ENCODE results near the gene CAMK1G. TPM values are rescaled to one million over a fixed set of nuclear protein-coding genes. Genes with fewer than 3 reads are reported as not detected.

CAMK1G gene
- polyA plus RNA-seq, 1 of the 3 experiments (the other 2 are of a cell fraction) = 15.1 TPM

DNA sequence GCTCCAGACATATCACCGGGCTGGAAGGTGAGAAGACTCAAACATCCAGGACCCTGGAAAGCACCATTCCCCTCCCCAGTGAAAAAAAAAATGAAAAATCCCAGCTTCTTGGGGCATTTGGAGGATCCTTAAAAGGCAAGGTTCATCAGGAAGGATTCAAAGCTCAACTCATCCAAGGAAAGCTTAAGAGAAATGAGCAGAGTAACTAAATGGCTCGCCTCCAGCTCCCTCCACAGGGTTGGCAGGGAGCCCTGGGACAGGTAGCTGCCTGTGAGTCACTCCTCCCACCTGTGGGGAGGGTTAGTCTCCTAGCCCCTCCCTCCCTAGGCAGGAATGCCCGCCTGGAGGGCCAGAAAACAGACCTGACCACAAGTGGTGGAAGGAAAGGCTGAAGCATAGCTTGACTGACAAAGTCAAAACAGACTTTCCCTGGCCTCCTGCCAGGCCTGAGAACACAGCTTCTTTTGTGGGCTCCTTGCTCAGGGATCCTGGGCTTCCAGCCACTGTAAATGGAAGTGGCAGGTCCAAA lies 69.4 kb downstream of the CAMK1G start:
- 76% methylated on average over 2 of the region's 3 CpGs for WGBS (ENCODE audit: low lambda C conversion rate)
- Histone ChIP-seq H3K36me3 (replicated peaks in 1 of 2; ENCODE audit: control insufficient read depth in 1 of 2, insufficient read depth in 2 of 2, low read length in 1 of 2) (no peaks in the 10 kb centered on the region), H3K4me2 (peak overlapping the region; percentile 42; the same call in 1 of the 2 replicates), H3K9ac (no peak overlapping the region), H3K4me1 (ENCODE audit: control insufficient read depth in 1 of 2, insufficient read depth in 2 of 2, low read depth in 1 of 2, low read length in 1 of 2) (peaks cover 38 to 47% of the 10 kb centered on the region in 2 experiments), H2AFZ (ENCODE audit: low read depth) (no peak overlapping the region), H3K4me3 (ENCODE audit: low read depth in 2 of 2, low read length in 1 of 2) (no peak overlapping the region), H3K9me2 (no peaks in the 10 kb centered on the region), H3K9me3 (no peaks in the 10 kb centered on the region), H3K27ac (ENCODE audit: low read depth in 2 of 2, low read length in 1 of 2) (peak overlapping the region; percentile 64 to 69), H3F3A (replicated peaks; ENCODE audit: insufficient read depth) (peaks cover 33% of the 10 kb centered on the region), H4K20me1 (ENCODE audit: insufficient read depth) (no peaks in the 10 kb centered on the region), H3K79me2 (ENCODE audit: insufficient read depth) (no peaks in the 10 kb centered on the region), H3K27me3 (ENCODE audit: insufficient read depth) (no peaks in the 10 kb centered on the region)
- no peak for DNase-seq
- CTCF ChIA-PET = interaction anchor here (0.8 to 1.5 kb wide), 7 partner anchors 16 to 170 kb away, joined by 3 to 5 read pairs (median 3); no protein-coding TSS in a partner anchor
- POLR2A ChIA-PET = no interaction called here
- TF ChIP-seq RXRA (IDR thresholded peaks at IDR 0.05; ENCODE audit: borderline replicate concordance, low read depth) (peak; percentile 27; the same call in 1 of the 2 replicates), TCF12 (IDR thresholded peaks at IDR 0.05) (peak; percentile 86), RFX5 (IDR thresholded peaks at IDR 0.05; ENCODE audit: low read length) (no peak), JUND (IDR thresholded peaks at IDR 0.05) (peak; percentile 57; the same call in 1 of the 2 replicates), SMC3 (IDR thresholded peaks at IDR 0.05; ENCODE audit: low read depth, low read length) (no peak), NFIC (IDR thresholded peaks at IDR 0.05; ENCODE audit: borderline replicate concordance) (peak; percentile 90), POLR2AphosphoS5 (IDR thresholded peaks at IDR 0.05; ENCODE audit: low read depth, low read length) (no peak), FOSL2 (IDR thresholded peaks at IDR 0.05; ENCODE audit: borderline replicate concordance, low read depth) (peak; percentile 59; the same call in 1 of the 2 replicates), EP300 (IDR thresholded peaks at IDR 0.05; ENCODE audit: borderline replicate concordance in 1 of 2, low read depth in 1 of 2, low read length in 1 of 2) (peak in 1 of 2 experiments; percentile 74; a peak in 2 of 4 replicates), TEAD4 (IDR thresholded peaks at IDR 0.05; ENCODE audit: borderline replicate concordance, insufficient read depth) (peak; percentile 52; the same call in 1 of the 2 replicates)
- TF ChIP-seq, protein P1, sequence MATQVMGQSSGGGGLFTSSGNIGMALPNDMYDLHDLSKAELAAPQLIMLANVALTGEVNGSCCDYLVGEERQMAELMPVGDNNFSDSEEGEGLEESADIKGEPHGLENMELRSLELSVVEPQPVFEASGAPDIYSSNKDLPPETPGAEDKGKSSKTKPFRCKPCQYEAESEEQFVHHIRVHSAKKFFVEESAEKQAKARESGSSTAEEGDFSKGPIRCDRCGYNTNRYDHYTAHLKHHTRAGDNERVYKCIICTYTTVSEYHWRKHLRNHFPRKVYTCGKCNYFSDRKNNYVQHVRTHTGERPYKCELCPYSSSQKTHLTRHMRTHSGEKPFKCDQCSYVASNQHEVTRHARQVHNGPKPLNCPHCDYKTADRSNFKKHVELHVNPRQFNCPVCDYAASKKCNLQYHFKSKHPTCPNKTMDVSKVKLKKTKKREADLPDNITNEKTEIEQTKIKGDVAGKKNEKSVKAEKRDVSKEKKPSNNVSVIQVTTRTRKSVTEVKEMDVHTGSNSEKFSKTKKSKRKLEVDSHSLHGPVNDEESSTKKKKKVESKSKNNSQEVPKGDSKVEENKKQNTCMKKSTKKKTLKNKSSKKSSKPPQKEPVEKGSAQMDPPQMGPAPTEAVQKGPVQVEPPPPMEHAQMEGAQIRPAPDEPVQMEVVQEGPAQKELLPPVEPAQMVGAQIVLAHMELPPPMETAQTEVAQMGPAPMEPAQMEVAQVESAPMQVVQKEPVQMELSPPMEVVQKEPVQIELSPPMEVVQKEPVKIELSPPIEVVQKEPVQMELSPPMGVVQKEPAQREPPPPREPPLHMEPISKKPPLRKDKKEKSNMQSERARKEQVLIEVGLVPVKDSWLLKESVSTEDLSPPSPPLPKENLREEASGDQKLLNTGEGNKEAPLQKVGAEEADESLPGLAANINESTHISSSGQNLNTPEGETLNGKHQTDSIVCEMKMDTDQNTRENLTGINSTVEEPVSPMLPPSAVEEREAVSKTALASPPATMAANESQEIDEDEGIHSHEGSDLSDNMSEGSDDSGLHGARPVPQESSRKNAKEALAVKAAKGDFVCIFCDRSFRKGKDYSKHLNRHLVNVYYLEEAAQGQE (IDR thresholded peaks at IDR 0.05; ENCODE audit: low read depth, low read length) = peak; percentile 89
- TF ChIP-seq, protein P2, sequence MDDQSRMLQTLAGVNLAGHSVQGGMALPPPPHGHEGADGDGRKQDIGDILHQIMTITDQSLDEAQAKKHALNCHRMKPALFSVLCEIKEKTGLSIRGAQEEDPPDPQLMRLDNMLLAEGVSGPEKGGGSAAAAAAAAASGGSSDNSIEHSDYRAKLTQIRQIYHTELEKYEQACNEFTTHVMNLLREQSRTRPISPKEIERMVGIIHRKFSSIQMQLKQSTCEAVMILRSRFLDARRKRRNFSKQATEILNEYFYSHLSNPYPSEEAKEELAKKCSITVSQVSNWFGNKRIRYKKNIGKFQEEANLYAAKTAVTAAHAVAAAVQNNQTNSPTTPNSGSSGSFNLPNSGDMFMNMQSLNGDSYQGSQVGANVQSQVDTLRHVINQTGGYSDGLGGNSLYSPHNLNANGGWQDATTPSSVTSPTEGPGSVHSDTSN (IDR thresholded peaks at IDR 0.05) = peak; percentile 87

DNA sequence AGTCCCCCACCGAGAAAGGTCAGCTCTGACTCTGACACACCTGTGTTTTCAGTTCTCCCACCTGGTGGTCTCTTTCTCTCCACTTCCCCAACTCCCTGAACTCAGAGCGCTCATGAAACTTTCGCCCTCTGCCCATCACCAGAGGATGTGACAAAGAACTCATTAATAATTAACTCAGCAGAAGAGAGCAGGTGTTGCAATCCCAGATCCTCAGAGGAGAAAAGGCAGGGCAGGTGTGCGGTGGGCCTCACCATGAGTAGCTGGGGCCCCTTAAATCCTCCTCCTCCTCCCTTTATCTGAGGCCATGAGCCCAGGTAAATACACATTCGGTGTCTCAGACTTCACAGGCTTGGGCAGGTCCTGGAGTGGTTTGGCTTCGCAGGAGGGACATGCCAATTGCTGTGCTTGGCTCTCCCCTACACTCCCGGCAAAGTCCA lies 70.4 kb downstream of the CAMK1G start:
- no peak overlapping the region for H3K4me3 ChIP-seq (ENCODE audit: low read depth in 2 of 2, low read length in 1 of 2)
- peaks cover 33 to 39% of the 10 kb centered on the region in 2 experiments for H3K4me1 ChIP-seq (ENCODE audit: control insufficient read depth in 1 of 2, insufficient read depth in 2 of 2, low read depth in 1 of 2, low read length in 1 of 2)
- H3K9me3 ChIP-seq = no peaks in the 10 kb centered on the region
- DNase-seq = no peak
- H3K27ac ChIP-seq (ENCODE audit: low read depth in 2 of 2, low read length in 1 of 2) = no peak overlapping the region; a peak in 1 of 4 replicates
- H3K36me3 ChIP-seq (replicated peaks in 1 of 2; ENCODE audit: control insufficient read depth in 1 of 2, insufficient read depth in 2 of 2, low read length in 1 of 2) = no peaks in the 10 kb centered on the region
- no peaks in the 10 kb centered on the region for H3K79me2 ChIP-seq (ENCODE audit: insufficient read depth)
- H3K9ac ChIP-seq = no peak overlapping the region
- ChIA-PET POLR2A (no interaction called here), CTCF (interaction anchor here (0.9 to 1.5 kb wide), 8 partner anchors 10 to 84 kb away, joined by 3 to 5 read pairs (median 4); no protein-coding TSS in a partner anchor)
- H4K20me1 ChIP-seq (ENCODE audit: insufficient read depth) = no peaks in the 10 kb centered on the region
- H3F3A ChIP-seq (replicated peaks; ENCODE audit: insufficient read depth) = peaks cover 26% of the 10 kb centered on the region
- no peak overlapping the region for H2AFZ ChIP-seq (ENCODE audit: low read depth)
- no peaks in the 10 kb centered on the region for H3K27me3 ChIP-seq (ENCODE audit: insufficient read depth)
- no peaks in the 10 kb centered on the region for H3K9me2 ChIP-seq
- no peak overlapping the region for H3K4me2 ChIP-seq
- WGBS (ENCODE audit: low lambda C conversion rate) = 75% methylated on average over 6 of the region's 7 CpGs
- TF ChIP-seq, protein P3, sequence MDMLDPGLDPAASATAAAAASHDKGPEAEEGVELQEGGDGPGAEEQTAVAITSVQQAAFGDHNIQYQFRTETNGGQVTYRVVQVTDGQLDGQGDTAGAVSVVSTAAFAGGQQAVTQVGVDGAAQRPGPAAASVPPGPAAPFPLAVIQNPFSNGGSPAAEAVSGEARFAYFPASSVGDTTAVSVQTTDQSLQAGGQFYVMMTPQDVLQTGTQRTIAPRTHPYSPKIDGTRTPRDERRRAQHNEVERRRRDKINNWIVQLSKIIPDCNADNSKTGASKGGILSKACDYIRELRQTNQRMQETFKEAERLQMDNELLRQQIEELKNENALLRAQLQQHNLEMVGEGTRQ (IDR thresholded peaks at IDR 0.05; ENCODE audit: borderline replicate concordance, low read depth, low read length) = no peak
- TF ChIP-seq JUND (IDR thresholded peaks at IDR 0.05) = no peak
- TF ChIP-seq, protein P4, sequence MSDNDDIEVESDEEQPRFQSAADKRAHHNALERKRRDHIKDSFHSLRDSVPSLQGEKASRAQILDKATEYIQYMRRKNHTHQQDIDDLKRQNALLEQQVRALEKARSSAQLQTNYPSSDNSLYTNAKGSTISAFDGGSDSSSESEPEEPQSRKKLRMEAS (IDR thresholded peaks at IDR 0.05; ENCODE audit: low read depth) = no peak
- TF ChIP-seq NFIC (IDR thresholded peaks at IDR 0.05; ENCODE audit: borderline replicate concordance) = no peak
- no peak for TF ChIP-seq SIN3A (IDR thresholded peaks at IDR 0.05; ENCODE audit: borderline replicate concordance, low read depth, low read length)
- no peak for TF ChIP-seq TCF12 (IDR thresholded peaks at IDR 0.05)
- no peak for TF ChIP-seq YY1 (IDR thresholded peaks at IDR 0.05; ENCODE audit: low read depth)
- no peak for TF ChIP-seq EZH2phosphoT487 (IDR thresholded peaks at IDR 0.05; ENCODE audit: borderline replicate concordance, low read depth)
- TF ChIP-seq, protein P5, sequence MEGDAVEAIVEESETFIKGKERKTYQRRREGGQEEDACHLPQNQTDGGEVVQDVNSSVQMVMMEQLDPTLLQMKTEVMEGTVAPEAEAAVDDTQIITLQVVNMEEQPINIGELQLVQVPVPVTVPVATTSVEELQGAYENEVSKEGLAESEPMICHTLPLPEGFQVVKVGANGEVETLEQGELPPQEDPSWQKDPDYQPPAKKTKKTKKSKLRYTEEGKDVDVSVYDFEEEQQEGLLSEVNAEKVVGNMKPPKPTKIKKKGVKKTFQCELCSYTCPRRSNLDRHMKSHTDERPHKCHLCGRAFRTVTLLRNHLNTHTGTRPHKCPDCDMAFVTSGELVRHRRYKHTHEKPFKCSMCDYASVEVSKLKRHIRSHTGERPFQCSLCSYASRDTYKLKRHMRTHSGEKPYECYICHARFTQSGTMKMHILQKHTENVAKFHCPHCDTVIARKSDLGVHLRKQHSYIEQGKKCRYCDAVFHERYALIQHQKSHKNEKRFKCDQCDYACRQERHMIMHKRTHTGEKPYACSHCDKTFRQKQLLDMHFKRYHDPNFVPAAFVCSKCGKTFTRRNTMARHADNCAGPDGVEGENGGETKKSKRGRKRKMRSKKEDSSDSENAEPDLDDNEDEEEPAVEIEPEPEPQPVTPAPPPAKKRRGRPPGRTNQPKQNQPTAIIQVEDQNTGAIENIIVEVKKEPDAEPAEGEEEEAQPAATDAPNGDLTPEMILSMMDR (IDR thresholded peaks at IDR 0.05) = no peak
- no peak for TF ChIP-seq FOXJ3 (CRISPR knock-in tag; IDR thresholded peaks at IDR 0.05)
- no peak for TF ChIP-seq MEF2A (IDR thresholded peaks at IDR 0.05; ENCODE audit: borderline replicate concordance, low read depth)

All from SK-N-SH (cell line).